ENCODE data around the gene APPL1. TPM values are rescaled to one million over a fixed set of nuclear protein-coding genes. Genes with fewer than 3 reads are reported as not detected.

Gene APPL1
- total and polyA plus RNA-seq, 2 experiments from 2014 or later, result 49.0 to 125 TPM

DNA sequence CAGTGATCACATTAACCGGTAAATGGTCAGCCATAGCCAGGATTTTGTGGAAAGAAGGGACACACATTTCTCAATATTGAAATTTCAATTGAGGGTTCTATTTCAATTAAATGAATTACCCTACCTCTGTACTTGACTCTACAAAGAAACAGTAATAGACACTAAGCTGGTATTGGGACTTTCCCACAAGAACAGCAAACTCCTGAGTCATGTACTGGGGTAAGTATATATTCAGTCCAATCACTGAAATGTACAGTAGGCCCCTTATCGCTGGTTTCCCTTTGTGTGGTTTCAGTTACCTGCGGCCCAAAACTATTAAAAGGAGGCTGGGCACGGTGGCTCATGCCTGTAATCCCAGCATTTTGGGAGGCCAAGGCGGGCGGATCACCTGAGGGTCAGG, 47.3 kb downstream of the APPL1 start:
- ATAC-seq (no peak), DNase-seq (ENCODE audit: low spot score) (no peak)
- H3K27me3 Mint-ChIP-seq (ENCODE audit: insufficient read depth, low read depth, poor library complexity), result peaks cover 2% of the 10 kb centered on the region
- Histone ChIP-seq H3K27ac (ENCODE audit: low read depth) (no peak overlapping the region), H3F3A (replicated peaks; ENCODE audit: low read depth) (no peaks in the 10 kb centered on the region), H3K9me2 (ENCODE audit: insufficient read depth) (no peaks in the 10 kb centered on the region), H2AFZ (no peak overlapping the region), H3K4me1 (ENCODE audit: insufficient read depth) (no peaks in the 10 kb centered on the region), H3K27me3 (ENCODE audit: insufficient read depth) (no peaks in the 10 kb centered on the region), H3K4me3 (no peak overlapping the region), H4K20me1 (replicated peaks; ENCODE audit: insufficient read depth) (peaks cover 6% of the 10 kb centered on the region; the same call in 1 of the 2 replicates), H3K36me3 (ENCODE audit: insufficient read depth) (peaks cover 6% of the 10 kb centered on the region; the same call in 1 of the 2 replicates), H3K4me2 (no peak overlapping the region), H3K79me2 (replicated peaks; ENCODE audit: insufficient read depth) (no peaks in the 10 kb centered on the region)
- peaks cover 20% of the 10 kb centered on the region for H3K36me3 Mint-ChIP-seq (ENCODE audit: low read depth)
- H3K9me3 Mint-ChIP-seq, result peaks cover 13% of the 10 kb centered on the region
- H3K4me3 Mint-ChIP-seq, result no peak overlapping the region
- H3K4me1 Mint-ChIP-seq, result no peaks in the 10 kb centered on the region
- H3K27ac Mint-ChIP-seq, result no peak overlapping the region
- TF ChIP-seq JUNB (IDR thresholded peaks at IDR 0.05; ENCODE audit: unreplicated experiment) (no peak), EZH2phosphoT487 (IDR thresholded peaks at IDR 0.05; ENCODE audit: unreplicated experiment) (no peak), ZNF331 (CRISPR knock-in tag; IDR thresholded peaks at IDR 0.05; ENCODE audit: low read depth) (no peak), EZH2 (IDR thresholded peaks at IDR 0.05; ENCODE audit: low read depth, unreplicated experiment) (no peak), STAT1 (IDR thresholded peaks at IDR 0.05; ENCODE audit: unreplicated experiment) (no peak), NANOG (IDR thresholded peaks at IDR 0.05; ENCODE audit: borderline replicate concordance) (no peak), ZNF114 (CRISPR knock-in tag; IDR thresholded peaks at IDR 0.05) (no peak), POLR2AphosphoS5 (IDR thresholded peaks at IDR 0.05; ENCODE audit: low read depth) (no peak), CREB1 (CRISPR knock-in tag; IDR thresholded peaks at IDR 0.05; ENCODE audit: low read depth) (no peak)
- TF ChIP-seq, protein P1, sequence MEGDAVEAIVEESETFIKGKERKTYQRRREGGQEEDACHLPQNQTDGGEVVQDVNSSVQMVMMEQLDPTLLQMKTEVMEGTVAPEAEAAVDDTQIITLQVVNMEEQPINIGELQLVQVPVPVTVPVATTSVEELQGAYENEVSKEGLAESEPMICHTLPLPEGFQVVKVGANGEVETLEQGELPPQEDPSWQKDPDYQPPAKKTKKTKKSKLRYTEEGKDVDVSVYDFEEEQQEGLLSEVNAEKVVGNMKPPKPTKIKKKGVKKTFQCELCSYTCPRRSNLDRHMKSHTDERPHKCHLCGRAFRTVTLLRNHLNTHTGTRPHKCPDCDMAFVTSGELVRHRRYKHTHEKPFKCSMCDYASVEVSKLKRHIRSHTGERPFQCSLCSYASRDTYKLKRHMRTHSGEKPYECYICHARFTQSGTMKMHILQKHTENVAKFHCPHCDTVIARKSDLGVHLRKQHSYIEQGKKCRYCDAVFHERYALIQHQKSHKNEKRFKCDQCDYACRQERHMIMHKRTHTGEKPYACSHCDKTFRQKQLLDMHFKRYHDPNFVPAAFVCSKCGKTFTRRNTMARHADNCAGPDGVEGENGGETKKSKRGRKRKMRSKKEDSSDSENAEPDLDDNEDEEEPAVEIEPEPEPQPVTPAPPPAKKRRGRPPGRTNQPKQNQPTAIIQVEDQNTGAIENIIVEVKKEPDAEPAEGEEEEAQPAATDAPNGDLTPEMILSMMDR (conservative IDR thresholded peaks at IDR 0.05; ENCODE audit: low read depth in 2 of 2), result no peak
- TF ChIP-seq, protein P2, sequence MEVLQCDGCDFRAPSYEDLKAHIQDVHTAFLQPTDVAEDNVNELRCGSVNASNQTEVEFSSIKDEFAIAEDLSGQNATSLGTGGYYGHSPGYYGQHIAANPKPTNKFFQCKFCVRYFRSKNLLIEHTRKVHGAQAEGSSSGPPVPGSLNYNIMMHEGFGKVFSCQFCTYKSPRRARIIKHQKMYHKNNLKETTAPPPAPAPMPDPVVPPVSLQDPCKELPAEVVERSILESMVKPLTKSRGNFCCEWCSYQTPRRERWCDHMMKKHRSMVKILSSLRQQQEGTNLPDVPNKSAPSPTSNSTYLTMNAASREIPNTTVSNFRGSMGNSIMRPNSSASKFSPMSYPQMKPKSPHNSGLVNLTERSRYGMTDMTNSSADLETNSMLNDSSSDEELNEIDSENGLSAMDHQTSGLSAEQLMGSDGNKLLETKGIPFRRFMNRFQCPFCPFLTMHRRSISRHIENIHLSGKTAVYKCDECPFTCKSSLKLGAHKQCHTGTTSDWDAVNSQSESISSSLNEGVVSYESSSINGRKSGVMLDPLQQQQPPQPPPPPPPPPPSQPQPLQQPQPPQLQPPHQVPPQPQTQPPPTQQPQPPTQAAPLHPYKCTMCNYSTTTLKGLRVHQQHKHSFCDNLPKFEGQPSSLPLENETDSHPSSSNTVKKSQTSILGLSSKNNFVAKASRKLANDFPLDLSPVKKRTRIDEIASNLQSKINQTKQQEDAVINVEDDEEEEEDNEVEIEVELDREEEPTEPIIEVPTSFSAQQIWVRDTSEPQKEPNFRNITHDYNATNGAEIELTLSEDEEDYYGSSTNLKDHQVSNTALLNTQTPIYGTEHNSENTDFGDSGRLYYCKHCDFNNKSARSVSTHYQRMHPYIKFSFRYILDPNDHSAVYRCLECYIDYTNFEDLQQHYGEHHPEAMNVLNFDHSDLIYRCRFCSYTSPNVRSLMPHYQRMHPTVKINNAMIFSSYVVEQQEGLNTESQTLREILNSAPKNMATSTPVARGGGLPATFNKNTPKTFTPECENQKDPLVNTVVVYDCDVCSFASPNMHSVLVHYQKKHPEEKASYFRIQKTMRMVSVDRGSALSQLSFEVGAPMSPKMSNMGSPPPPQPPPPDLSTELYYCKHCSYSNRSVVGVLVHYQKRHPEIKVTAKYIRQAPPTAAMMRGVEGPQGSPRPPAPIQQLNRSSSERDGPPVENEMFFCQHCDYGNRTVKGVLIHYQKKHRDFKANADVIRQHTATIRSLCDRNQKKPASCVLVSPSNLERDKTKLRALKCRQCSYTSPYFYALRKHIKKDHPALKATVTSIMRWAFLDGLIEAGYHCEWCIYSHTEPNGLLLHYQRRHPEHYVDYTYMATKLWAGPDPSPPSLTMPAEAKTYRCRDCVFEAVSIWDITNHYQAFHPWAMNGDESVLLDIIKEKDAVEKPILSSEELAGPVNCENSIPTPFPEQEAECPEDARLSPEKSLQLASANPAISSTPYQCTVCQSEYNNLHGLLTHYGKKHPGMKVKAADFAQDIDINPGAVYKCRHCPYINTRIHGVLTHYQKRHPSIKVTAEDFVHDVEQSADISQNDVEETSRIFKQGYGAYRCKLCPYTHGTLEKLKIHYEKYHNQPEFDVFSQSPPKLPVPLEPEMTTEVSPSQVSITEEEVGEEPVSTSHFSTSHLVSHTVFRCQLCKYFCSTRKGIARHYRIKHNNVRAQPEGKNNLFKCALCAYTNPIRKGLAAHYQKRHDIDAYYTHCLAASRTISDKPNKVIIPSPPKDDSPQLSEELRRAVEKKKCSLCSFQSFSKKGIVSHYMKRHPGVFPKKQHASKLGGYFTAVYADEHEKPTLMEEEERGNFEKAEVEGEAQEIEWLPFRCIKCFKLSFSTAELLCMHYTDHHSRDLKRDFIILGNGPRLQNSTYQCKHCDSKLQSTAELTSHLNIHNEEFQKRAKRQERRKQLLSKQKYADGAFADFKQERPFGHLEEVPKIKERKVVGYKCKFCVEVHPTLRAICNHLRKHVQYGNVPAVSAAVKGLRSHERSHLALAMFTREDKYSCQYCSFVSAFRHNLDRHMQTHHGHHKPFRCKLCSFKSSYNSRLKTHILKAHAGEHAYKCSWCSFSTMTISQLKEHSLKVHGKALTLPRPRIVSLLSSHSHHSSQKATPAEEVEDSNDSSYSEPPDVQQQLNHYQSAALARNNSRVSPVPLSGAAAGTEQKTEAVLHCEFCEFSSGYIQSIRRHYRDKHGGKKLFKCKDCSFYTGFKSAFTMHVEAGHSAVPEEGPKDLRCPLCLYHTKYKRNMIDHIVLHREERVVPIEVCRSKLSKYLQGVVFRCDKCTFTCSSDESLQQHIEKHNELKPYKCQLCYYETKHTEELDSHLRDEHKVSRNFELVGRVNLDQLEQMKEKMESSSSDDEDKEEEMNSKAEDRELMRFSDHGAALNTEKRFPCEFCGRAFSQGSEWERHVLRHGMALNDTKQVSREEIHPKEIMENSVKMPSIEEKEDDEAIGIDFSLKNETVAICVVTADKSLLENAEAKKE (CRISPR knock-in tag; IDR thresholded peaks at IDR 0.05), result no peak
- TF ChIP-seq, protein P3, sequence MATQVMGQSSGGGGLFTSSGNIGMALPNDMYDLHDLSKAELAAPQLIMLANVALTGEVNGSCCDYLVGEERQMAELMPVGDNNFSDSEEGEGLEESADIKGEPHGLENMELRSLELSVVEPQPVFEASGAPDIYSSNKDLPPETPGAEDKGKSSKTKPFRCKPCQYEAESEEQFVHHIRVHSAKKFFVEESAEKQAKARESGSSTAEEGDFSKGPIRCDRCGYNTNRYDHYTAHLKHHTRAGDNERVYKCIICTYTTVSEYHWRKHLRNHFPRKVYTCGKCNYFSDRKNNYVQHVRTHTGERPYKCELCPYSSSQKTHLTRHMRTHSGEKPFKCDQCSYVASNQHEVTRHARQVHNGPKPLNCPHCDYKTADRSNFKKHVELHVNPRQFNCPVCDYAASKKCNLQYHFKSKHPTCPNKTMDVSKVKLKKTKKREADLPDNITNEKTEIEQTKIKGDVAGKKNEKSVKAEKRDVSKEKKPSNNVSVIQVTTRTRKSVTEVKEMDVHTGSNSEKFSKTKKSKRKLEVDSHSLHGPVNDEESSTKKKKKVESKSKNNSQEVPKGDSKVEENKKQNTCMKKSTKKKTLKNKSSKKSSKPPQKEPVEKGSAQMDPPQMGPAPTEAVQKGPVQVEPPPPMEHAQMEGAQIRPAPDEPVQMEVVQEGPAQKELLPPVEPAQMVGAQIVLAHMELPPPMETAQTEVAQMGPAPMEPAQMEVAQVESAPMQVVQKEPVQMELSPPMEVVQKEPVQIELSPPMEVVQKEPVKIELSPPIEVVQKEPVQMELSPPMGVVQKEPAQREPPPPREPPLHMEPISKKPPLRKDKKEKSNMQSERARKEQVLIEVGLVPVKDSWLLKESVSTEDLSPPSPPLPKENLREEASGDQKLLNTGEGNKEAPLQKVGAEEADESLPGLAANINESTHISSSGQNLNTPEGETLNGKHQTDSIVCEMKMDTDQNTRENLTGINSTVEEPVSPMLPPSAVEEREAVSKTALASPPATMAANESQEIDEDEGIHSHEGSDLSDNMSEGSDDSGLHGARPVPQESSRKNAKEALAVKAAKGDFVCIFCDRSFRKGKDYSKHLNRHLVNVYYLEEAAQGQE (IDR thresholded peaks at IDR 0.05; ENCODE audit: unreplicated experiment), result no peak
- TF ChIP-seq, protein P4, sequence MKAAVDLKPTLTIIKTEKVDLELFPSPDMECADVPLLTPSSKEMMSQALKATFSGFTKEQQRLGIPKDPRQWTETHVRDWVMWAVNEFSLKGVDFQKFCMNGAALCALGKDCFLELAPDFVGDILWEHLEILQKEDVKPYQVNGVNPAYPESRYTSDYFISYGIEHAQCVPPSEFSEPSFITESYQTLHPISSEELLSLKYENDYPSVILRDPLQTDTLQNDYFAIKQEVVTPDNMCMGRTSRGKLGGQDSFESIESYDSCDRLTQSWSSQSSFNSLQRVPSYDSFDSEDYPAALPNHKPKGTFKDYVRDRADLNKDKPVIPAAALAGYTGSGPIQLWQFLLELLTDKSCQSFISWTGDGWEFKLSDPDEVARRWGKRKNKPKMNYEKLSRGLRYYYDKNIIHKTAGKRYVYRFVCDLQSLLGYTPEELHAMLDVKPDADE (IDR thresholded peaks at IDR 0.05), result no peak
